Left lung (tissue), 10 donors: ENCODE results near the gene ALDH5A1. TPM values are rescaled to one million over a fixed set of nuclear protein-coding genes. Genes with fewer than 3 reads are reported as not detected.
A peak's percentile ranks its signal among the peaks of the same experiment; 100 is the strongest.

Experiments used
- ATAC-seq: fragments of 200-7000 bp; cut with Tn5 transposase; one replicate; pipeline ENCODE4 v1.9.1; 2020; ENCODE audit warnings: moderate library complexity
- DNase-seq, 4 donors: peaks; one replicate each; pipeline ENCODE4 v3.0.0-alpha.2; 2013 to 2020
- H3K27ac ChIP-seq, 2 donors: fragments of 200-600 bp; sonication (generic) in 1 of 2; one replicate each; pipeline versions ENCODE4 v1.5.0 to v1.8.0; 2020 to 2021
- H3K27me3 ChIP-seq, 2 donors: fragments of 200-600 bp; sonication (generic) in 1 of 2; one replicate each; pipeline versions ENCODE4 v1.5.0 to v1.8.0; 2020 to 2021
- H3K36me3 ChIP-seq, 2 donors: fragments of 200-600 bp; sonication (generic) in 1 of 2; one replicate each; pipeline versions ENCODE4 v1.5.0 to v1.8.0; 2020 to 2021
- H3K4me1 ChIP-seq, 2 donors: fragments of 200-600 bp; one replicate each; pipeline ENCODE4 v1.8.0; 2021
- H3K4me3 ChIP-seq, 2 donors: fragments of 200-600 bp; sonication (generic) in 1 of 2; one replicate each; pipeline versions ENCODE4 v1.5.0 to v1.8.0; 2020 to 2021; ENCODE audit warnings: mild to moderate bottlenecking in 1 of 2
- H3K9me3 ChIP-seq, 2 donors: fragments of 200-600 bp; sonication (generic) in 1 of 2; one replicate each; pipeline versions ENCODE4 v1.5.0 to v1.8.0; 2020 to 2021
- CTCF ChIP-seq, 2 donors: fragments of 200-600 bp; sonication (generic) in 1 of 2; IDR thresholded peaks; one replicate each; pipeline versions ENCODE4 v1.5.0 to v1.8.0; 2021; ENCODE audit warnings: antibody characterized with exemption in 2 of 2
- intact Hi-C, 2 donors: fragments of 100-400 bp; cut with DNase I; formaldehyde crosslinking; loops; one replicate each; pipeline versions ENCODE4 v1.11.2 to v1.14.2; 2022
- polyA plus RNA-seq, 6 donors: library from polyadenylated mRNA; unstranded; fragments of 120-200 nt; gene quantifications; one replicate each; pipeline ENCODE4 v1.2.1, GENCODE V29; 2013; ENCODE audit not compliant: insufficient read length in 6 of 6
- total RNA-seq, 2 donors: library from RNA; stranded (reverse); fragmentation: NEBNext Ultra II Directional; extraction: Animal tissue kit (Norgen Biotek cat#: 25700); gene quantifications; one replicate each; pipeline ENCODE4 v1.2.1, GENCODE V29; 2021
- donor health status: DM: no; HTN: yes; CAD: no.
- donor health status: DM: no; HTN: no; CAD: no.

Gene ALDH5A1
- total and polyA plus RNA-seq, 8 donors = 9.7 to 21.8 (median 12.4) TPM

GRCh38 chr6:24571361-24571760 is 76.6 kb downstream of the ALDH5A1 start:
- Histone ChIP-seq H3K4me3 (no peak overlapping the region), H3K9me3 (no peaks in the 10 kb centered on the region), H3K4me1 (no peaks in the 10 kb centered on the region), H3K36me3 (no peaks in the 10 kb centered on the region), H3K27me3 (no peaks in the 10 kb centered on the region), H3K27ac (no peak overlapping the region)
- intact Hi-C loops = no loop called here
- ATAC-seq (no peak), DNase-seq (no peak)
- no peak for TF ChIP-seq CTCF (IDR thresholded peaks at IDR 0.05)

- intact Hi-C loops = no loop called here
- Histone ChIP-seq H3K4me1 (no peaks in the 10 kb centered on the region), H3K4me3 (no peak overlapping the region), H3K27ac (no peak overlapping the region), H3K27me3 (no peaks in the 10 kb centered on the region), H3K36me3 (no peaks in the 10 kb centered on the region), H3K9me3 (no peaks in the 10 kb centered on the region)
- TF ChIP-seq CTCF (IDR thresholded peaks at IDR 0.05) = no peak
- peak in 1 of 4 donors; percentile 39 for DNase-seq
- peak; percentile 38 for ATAC-seq
Measured at GRCh38 chr6:24574809-24575208, 80.0 kb downstream of the ALDH5A1 start.

- Histone ChIP-seq H3K4me3 (no peak overlapping the region), H3K4me1 (no peaks in the 10 kb centered on the region), H3K27ac (no peak overlapping the region), H3K36me3 (no peaks in the 10 kb centered on the region), H3K27me3 (no peaks in the 10 kb centered on the region), H3K9me3 (no peaks in the 10 kb centered on the region)
- no peak for ATAC-seq
- intact Hi-C loops = no loop called here
- TF ChIP-seq CTCF (IDR thresholded peaks at IDR 0.05) = no peak
- no peak for DNase-seq
Measured at GRCh38 chr6:24576447-24576846, 81.7 kb downstream of the ALDH5A1 start.

GRCh38 chr6:24581084-24581669 is 86.4 kb downstream of the ALDH5A1 start:
- Histone ChIP-seq H3K4me3 (no peak overlapping the region), H3K27ac (no peak overlapping the region), H3K27me3 (no peaks in the 10 kb centered on the region), H3K36me3 (no peaks in the 10 kb centered on the region), H3K4me1 (peaks cover 0 to 13% of the 10 kb centered on the region in 2 donors), H3K9me3 (no peaks in the 10 kb centered on the region)
- TF ChIP-seq CTCF (IDR thresholded peaks at IDR 0.05) = peak; percentile 70 to 79
- DNase-seq = peak in 3 of 4 donors; percentile 46 to 69 (median 62)
- peak; percentile 77 for ATAC-seq
- intact Hi-C loops = loop anchor here in 1 of 2 donors (5.0 to 10.0 kb wide), 2 partner anchors 111 to 184 kb away; no protein-coding TSS in a partner anchor

GRCh38 chr6:24583463-24584381 is 89.0 kb downstream of the ALDH5A1 start:
- Histone ChIP-seq H3K4me1 (peaks cover 0 to 13% of the 10 kb centered on the region in 2 donors), H3K27me3 (no peaks in the 10 kb centered on the region), H3K27ac (no peak overlapping the region), H3K9me3 (no peaks in the 10 kb centered on the region), H3K4me3 (no peak overlapping the region), H3K36me3 (no peaks in the 10 kb centered on the region)
- DNase-seq (peak in 3 of 4 donors; percentile 57 to 73 (median 62)), ATAC-seq (peak; percentile 91)
- intact Hi-C loops = loop anchor here in 1 of 2 donors (5.0 to 10.0 kb wide), 2 partner anchors 109 to 181 kb away; no protein-coding TSS in a partner anchor
- peak; percentile 74 to 83 for TF ChIP-seq CTCF (IDR thresholded peaks at IDR 0.05)
